GM18498 (cell line): Measurements from ENCODE around the gene DTHD1.
A peak's percentile ranks its signal among the peaks of the same experiment; 100 is the strongest.

Experiments
- ATAC-seq: cut with Tn5 transposase; IDR thresholded peaks from one replicate; pipeline ENCODE4 v1.9.1; 2021; ENCODE audit warnings: mild to moderate bottlenecking, moderate library complexity; ENCODE audit not compliant: unreplicated experiment

DTHD1 gene

GRCh38 chr4:36312511-36312910 is 31.1 kb downstream of the DTHD1 start:
- no peak for ATAC-seq

DNA sequence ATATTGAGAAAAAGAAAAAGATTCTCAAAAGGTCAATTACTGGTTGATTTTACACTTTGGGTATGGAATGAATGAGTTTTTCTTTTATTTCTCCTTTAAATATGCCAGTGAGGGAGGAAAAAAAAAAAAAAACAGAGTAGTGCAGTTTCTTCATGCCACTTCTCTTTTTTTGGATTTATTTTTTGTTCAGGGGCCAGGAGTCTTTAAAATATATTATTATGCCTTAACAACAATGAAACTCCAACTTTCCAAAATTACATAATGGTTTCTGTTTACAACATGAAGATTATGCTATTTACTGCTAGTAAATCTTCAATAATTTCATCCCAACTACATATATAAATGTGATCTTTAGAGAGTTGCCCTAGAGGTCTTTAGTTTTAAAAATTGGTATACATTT is 31.9 kb downstream of the DTHD1 start:
- ATAC-seq, result no peak

- no peak for ATAC-seq
These were observed 32.3 kb downstream of the DTHD1 start for GRCh38 chr4:36313703-36314102.

- ATAC-seq, result no peak
These were observed 35.2 kb downstream of the DTHD1 start for GRCh38 chr4:36316607-36317006.

DNA sequence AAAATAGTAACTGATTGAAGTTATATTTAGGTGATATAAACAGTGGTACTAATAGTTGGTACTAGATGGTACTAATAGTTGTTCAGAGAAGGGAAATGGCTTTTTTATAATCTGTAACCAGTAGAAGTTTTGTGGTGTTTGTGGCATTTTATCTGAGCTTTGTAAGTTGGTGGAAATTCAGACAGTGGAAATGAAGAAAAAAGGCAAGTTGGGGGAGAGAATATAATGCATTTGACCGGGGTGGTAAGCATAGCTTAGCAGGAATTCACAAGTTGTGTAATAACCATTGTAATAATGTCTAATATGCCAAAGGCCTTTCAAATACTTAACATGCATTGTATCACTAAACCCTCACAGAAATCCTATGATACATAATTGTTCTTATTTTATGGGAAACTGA is 36.3 kb downstream of the DTHD1 start:
- ATAC-seq, result no peak

GRCh38 chr4:36320117-36320896 is 38.9 kb downstream of the DTHD1 start:
- ATAC-seq, result peak; percentile 42

DNA sequence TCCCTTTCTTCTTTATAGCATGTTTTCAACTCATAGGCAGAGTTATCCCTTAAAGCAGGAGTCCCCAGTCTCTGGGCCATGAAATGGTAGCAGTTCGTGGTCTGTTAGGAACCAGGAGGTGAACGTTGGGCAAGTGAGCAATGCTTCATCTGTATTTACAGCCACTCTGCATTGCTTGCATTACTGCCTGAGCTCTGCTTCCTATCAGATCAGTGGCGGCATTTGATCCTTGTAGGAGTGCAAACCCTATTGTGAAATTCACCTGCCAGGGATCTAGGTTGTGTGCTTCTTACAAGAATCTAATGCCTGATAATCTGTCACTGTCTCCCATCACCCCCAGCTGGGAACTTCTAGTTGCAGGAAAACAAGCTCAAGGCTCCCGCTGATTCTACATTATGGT is 39.8 kb downstream of the DTHD1 start:
- no peak for ATAC-seq

- peak; percentile 28 for ATAC-seq
These were observed 41.5 kb downstream of the DTHD1 start for GRCh38 chr4:36322921-36323354.

- no peak for ATAC-seq
These were observed 42.5 kb downstream of the DTHD1 start for GRCh38 chr4:36323816-36324419.

DNA sequence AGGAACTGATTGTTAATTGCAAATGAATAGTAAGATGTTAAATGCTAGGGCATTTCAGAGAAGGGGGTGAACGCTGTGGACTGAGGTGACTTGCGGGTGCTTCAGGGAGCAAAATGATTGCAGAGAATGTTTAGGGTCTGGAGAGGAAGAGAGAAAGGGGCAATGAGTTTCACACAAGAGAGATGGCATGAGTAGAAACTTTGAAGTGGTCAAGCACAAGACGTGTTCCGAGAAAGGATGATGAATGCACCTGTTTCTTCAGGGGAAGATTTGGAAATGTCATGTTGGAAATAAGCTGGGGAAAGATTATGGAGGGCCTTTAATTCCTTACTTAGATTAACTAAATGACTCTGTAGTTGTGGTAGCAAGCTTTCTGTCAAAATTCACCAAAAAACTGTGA is 43.4 kb downstream of the DTHD1 start:
- ATAC-seq, result no peak

- ATAC-seq, result peak; percentile 79
These were observed 44.1 kb downstream of the DTHD1 start for GRCh38 chr4:36325499-36325898.

- ATAC-seq, result peak; percentile 15
These were observed 44.5 kb downstream of the DTHD1 start for GRCh38 chr4:36325926-36326325.

DNA sequence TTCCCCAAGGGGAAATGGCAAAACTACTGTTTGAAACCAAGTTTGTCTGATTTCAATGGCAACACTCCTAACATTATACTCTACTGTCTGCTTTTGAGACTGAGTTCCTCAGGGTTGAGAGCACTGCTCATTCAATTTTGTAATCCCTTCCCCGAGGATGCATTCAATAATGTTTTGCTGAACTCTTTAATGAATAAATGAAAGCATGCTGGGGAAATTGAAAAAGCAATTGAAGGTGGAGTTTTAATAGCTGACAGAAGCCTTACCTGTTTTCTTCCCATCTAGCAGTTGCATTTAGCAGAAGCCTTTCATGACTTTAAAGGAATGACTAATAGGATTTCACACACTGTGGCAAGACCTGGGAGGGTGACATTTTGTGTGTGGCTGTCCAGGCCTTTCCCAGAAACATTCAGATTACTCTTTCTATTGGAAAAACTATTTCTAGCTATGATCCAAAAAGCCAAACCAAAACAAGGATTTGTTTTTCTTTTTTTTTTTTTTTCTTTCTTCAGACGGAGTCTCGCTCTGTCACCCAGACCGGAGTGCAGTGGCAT is 45.1 kb downstream of the DTHD1 start:
- ATAC-seq, result no peak

DNA sequence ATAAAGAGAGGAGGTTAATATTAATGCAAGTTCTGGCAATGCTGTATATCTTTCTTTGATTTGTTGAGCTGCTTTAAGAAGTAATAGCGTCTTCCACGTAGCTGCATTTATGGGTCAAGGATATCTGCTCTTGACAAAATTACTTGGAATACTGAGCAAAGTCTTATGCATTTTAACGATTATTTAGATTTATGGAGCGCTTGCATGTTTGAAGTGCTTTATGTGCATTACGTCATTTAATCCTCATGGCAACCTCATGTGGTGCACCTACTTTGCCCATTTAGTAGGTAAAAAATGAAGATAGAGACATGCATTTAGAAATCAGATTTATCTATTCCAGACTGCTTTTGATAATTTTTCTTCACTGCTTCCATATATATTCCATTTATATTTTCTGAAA is 46.0 kb downstream of the DTHD1 start:
- no peak for ATAC-seq

GRCh38 chr4:36328130-36328529 is 46.7 kb downstream of the DTHD1 start:
- no peak for ATAC-seq

DNA sequence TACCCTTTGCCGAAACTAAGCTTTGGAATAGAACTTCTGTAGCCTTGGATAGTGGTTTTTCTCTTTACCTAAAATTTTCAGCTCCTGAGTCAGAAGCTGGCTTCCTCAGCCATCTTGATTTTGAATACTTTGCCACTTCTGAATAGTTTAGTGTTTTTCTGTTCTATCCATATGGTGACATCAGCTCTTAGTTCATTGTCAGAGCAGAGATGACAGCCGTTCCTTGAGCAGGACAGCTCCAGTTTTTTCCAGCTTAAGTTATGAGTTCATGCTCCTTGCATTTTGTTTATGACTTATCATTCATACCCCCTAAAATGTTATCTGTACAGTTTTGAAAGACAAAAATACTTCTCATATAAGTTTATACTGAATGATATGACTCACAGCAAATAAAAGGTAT is 47.8 kb downstream of the DTHD1 start:
- no peak for ATAC-seq

DNA sequence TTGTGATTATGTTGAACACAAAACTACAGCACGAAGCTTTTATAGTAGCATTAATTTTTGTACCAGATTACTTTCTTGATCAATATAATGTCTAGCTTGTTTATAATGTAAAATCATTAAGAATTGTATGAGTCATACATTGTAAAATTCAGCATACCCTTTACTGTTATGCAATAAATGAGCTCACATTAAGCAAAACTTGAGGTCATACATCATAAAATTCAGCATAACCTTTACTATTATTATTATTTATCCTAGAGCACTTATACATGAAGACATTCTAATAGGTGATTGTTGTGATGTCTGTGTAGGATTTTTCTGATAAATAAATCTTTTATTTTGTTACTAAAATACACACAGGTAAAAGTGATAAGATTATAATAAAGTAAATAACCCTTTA is 49.4 kb downstream of the DTHD1 start:
- ATAC-seq, result no peak

GRCh38 chr4:36332023-36332781 is 50.8 kb downstream of the DTHD1 start:
- ATAC-seq, result peak; percentile 84

- peak; percentile 97 for ATAC-seq
These were observed 51.3 kb downstream of the DTHD1 start for GRCh38 chr4:36332782-36333131.

GRCh38 chr4:36333303-36333877 is 52.0 kb downstream of the DTHD1 start:
- ATAC-seq, result peak; percentile 13

GRCh38 chr4:36337665-36338185 is 56.3 kb downstream of the DTHD1 start:
- ATAC-seq, result no peak
